ENCODE results near the gene NMRK1. TPM values are rescaled to one million over a fixed set of nuclear protein-coding genes. Genes with fewer than 3 reads are reported as not detected.

Gene NMRK1
- total and polyA plus RNA-seq, 2 donors, result 26.1 to 126 TPM

- no peak for DNase-seq (ENCODE audit: low read depth in 6 of 9, low spot score in 9 of 9)
- H3K4me3 ChIP-seq (ENCODE audit: low read length in 2 of 2), result no peak overlapping the region
- WGBS, result 94% methylated on average over 6 of the region's 6 CpGs
- H3K27ac ChIP-seq (ENCODE audit: low read depth in 1 of 2, low read length in 1 of 2), result no peak overlapping the region
- H3K27me3 ChIP-seq (ENCODE audit: control insufficient read depth in 2 of 2, insufficient read depth in 1 of 2, low read length in 1 of 2), result no peaks in the 10 kb centered on the region
- no peaks in the 10 kb centered on the region for H3K36me3 ChIP-seq (ENCODE audit: control insufficient read depth in 2 of 2, insufficient read depth in 2 of 2, low read length in 1 of 2)
- H3K9me3 ChIP-seq (ENCODE audit: control insufficient read depth in 2 of 2, insufficient read depth in 1 of 2, low read length in 1 of 2), result no peaks in the 10 kb centered on the region
- H3K4me1 ChIP-seq (ENCODE audit: control insufficient read depth in 2 of 2, insufficient read depth in 2 of 2, low read length in 2 of 2), result no peaks in the 10 kb centered on the region
Measured at GRCh38 chr9:75106857-75107256, 18.9 kb upstream of the NMRK1 start.

GRCh38 chr9:75105841-75106240, 17.9 kb upstream of the NMRK1 start:
- no peak overlapping the region for H3K27ac ChIP-seq (ENCODE audit: low read depth in 1 of 2, low read length in 1 of 2)
- 92% methylated on average over 2 of the region's 2 CpGs for WGBS
- no peaks in the 10 kb centered on the region for H3K36me3 ChIP-seq (ENCODE audit: control insufficient read depth in 2 of 2, insufficient read depth in 2 of 2, low read length in 1 of 2)
- DNase-seq (ENCODE audit: low read depth in 6 of 9, low spot score in 9 of 9), result no peak
- no peaks in the 10 kb centered on the region for H3K4me1 ChIP-seq (ENCODE audit: control insufficient read depth in 2 of 2, insufficient read depth in 2 of 2, low read length in 2 of 2)
- H3K4me3 ChIP-seq (ENCODE audit: low read length in 2 of 2), result no peak overlapping the region
- no peaks in the 10 kb centered on the region for H3K9me3 ChIP-seq (ENCODE audit: control insufficient read depth in 2 of 2, insufficient read depth in 1 of 2, low read length in 1 of 2)
- no peaks in the 10 kb centered on the region for H3K27me3 ChIP-seq (ENCODE audit: control insufficient read depth in 2 of 2, insufficient read depth in 1 of 2, low read length in 1 of 2)

GRCh38 chr9:75105019-75105540, 17.1 kb upstream of the NMRK1 start:
- H3K27ac ChIP-seq (ENCODE audit: low read depth in 1 of 2, low read length in 1 of 2), result no peak overlapping the region
- H3K36me3 ChIP-seq (ENCODE audit: control insufficient read depth in 2 of 2, insufficient read depth in 2 of 2, low read length in 1 of 2), result no peaks in the 10 kb centered on the region
- no peaks in the 10 kb centered on the region for H3K9me3 ChIP-seq (ENCODE audit: control insufficient read depth in 2 of 2, insufficient read depth in 1 of 2, low read length in 1 of 2)
- no peak for DNase-seq (ENCODE audit: low read depth in 6 of 9, low spot score in 9 of 9)
- H3K27me3 ChIP-seq (ENCODE audit: control insufficient read depth in 2 of 2, insufficient read depth in 1 of 2, low read length in 1 of 2), result no peaks in the 10 kb centered on the region
- WGBS, result 97% methylated on average over 2 of the region's 2 CpGs
- H3K4me3 ChIP-seq (ENCODE audit: low read length in 2 of 2), result no peak overlapping the region
- no peaks in the 10 kb centered on the region for H3K4me1 ChIP-seq (ENCODE audit: control insufficient read depth in 2 of 2, insufficient read depth in 2 of 2, low read length in 2 of 2)

GRCh38 chr9:75104607-75105006, 16.7 kb upstream of the NMRK1 start:
- 98% methylated on average over 3 of the region's 3 CpGs for WGBS
- no peak for DNase-seq (ENCODE audit: low read depth in 6 of 9, low spot score in 9 of 9)
- no peaks in the 10 kb centered on the region for H3K27me3 ChIP-seq (ENCODE audit: control insufficient read depth in 2 of 2, insufficient read depth in 1 of 2, low read length in 1 of 2)
- no peak overlapping the region for H3K27ac ChIP-seq (ENCODE audit: low read depth in 1 of 2, low read length in 1 of 2)
- H3K4me3 ChIP-seq (ENCODE audit: low read length in 2 of 2), result no peak overlapping the region
- no peaks in the 10 kb centered on the region for H3K4me1 ChIP-seq (ENCODE audit: control insufficient read depth in 2 of 2, insufficient read depth in 2 of 2, low read length in 2 of 2)
- no peaks in the 10 kb centered on the region for H3K9me3 ChIP-seq (ENCODE audit: control insufficient read depth in 2 of 2, insufficient read depth in 1 of 2, low read length in 1 of 2)
- no peaks in the 10 kb centered on the region for H3K36me3 ChIP-seq (ENCODE audit: control insufficient read depth in 2 of 2, insufficient read depth in 2 of 2, low read length in 1 of 2)

GRCh38 chr9:75102177-75102790, 14.3 kb upstream of the NMRK1 start:
- no peak for DNase-seq (ENCODE audit: low read depth in 6 of 9, low spot score in 9 of 9)
- Histone ChIP-seq H3K27ac (ENCODE audit: low read depth in 1 of 2, low read length in 1 of 2) (no peak overlapping the region), H3K4me3 (ENCODE audit: low read length in 2 of 2) (no peak overlapping the region), H3K36me3 (ENCODE audit: control insufficient read depth in 2 of 2, insufficient read depth in 2 of 2, low read length in 1 of 2) (no peaks in the 10 kb centered on the region), H3K4me1 (ENCODE audit: control insufficient read depth in 2 of 2, insufficient read depth in 2 of 2, low read length in 2 of 2) (no peaks in the 10 kb centered on the region), H3K27me3 (ENCODE audit: control insufficient read depth in 2 of 2, insufficient read depth in 1 of 2, low read length in 1 of 2) (no peaks in the 10 kb centered on the region), H3K9me3 (ENCODE audit: control insufficient read depth in 2 of 2, insufficient read depth in 1 of 2, low read length in 1 of 2) (no peaks in the 10 kb centered on the region)
- 98% methylated on average over 7 of the region's 7 CpGs for WGBS

GRCh38 chr9:75101004-75101588, 13.1 kb upstream of the NMRK1 start:
- Histone ChIP-seq H3K4me1 (ENCODE audit: control insufficient read depth in 2 of 2, insufficient read depth in 2 of 2, low read length in 2 of 2) (no peaks in the 10 kb centered on the region), H3K9me3 (ENCODE audit: control insufficient read depth in 2 of 2, insufficient read depth in 1 of 2, low read length in 1 of 2) (no peaks in the 10 kb centered on the region), H3K27ac (ENCODE audit: low read depth in 1 of 2, low read length in 1 of 2) (peak overlapping the region in 1 of 2 donors; percentile 26), H3K36me3 (ENCODE audit: control insufficient read depth in 2 of 2, insufficient read depth in 2 of 2, low read length in 1 of 2) (no peaks in the 10 kb centered on the region), H3K4me3 (ENCODE audit: low read length in 2 of 2) (no peak overlapping the region), H3K27me3 (ENCODE audit: control insufficient read depth in 2 of 2, insufficient read depth in 1 of 2, low read length in 1 of 2) (no peaks in the 10 kb centered on the region)
- 94% methylated on average over 9 of the region's 9 CpGs for WGBS
- no peak for DNase-seq (ENCODE audit: low read depth in 6 of 9, low spot score in 9 of 9)

- no peak for DNase-seq (ENCODE audit: low read depth in 6 of 9, low spot score in 9 of 9)
- Histone ChIP-seq H3K27ac (ENCODE audit: low read depth in 1 of 2, low read length in 1 of 2) (no peak overlapping the region), H3K27me3 (ENCODE audit: control insufficient read depth in 2 of 2, insufficient read depth in 1 of 2, low read length in 1 of 2) (no peaks in the 10 kb centered on the region), H3K9me3 (ENCODE audit: control insufficient read depth in 2 of 2, insufficient read depth in 1 of 2, low read length in 1 of 2) (no peaks in the 10 kb centered on the region), H3K4me3 (ENCODE audit: low read length in 2 of 2) (no peak overlapping the region), H3K4me1 (ENCODE audit: control insufficient read depth in 2 of 2, insufficient read depth in 2 of 2, low read length in 2 of 2) (no peaks in the 10 kb centered on the region), H3K36me3 (ENCODE audit: control insufficient read depth in 2 of 2, insufficient read depth in 2 of 2, low read length in 1 of 2) (no peaks in the 10 kb centered on the region)
- 96% methylated on average over 4 of the region's 4 CpGs for WGBS
Measured at GRCh38 chr9:75096796-75097195, 8.8 kb upstream of the NMRK1 start.

GRCh38 chr9:75092766-75093165, 4.8 kb upstream of the NMRK1 start:
- H3K27ac ChIP-seq (ENCODE audit: low read depth in 1 of 2, low read length in 1 of 2), result no peak overlapping the region
- DNase-seq (ENCODE audit: low read depth in 6 of 9, low spot score in 9 of 9), result no peak
- no peaks in the 10 kb centered on the region for H3K9me3 ChIP-seq (ENCODE audit: control insufficient read depth in 2 of 2, insufficient read depth in 1 of 2, low read length in 1 of 2)
- WGBS, result 98% methylated on average over 4 of the region's 4 CpGs
- H3K27me3 ChIP-seq (ENCODE audit: control insufficient read depth in 2 of 2, insufficient read depth in 1 of 2, low read length in 1 of 2), result no peaks in the 10 kb centered on the region
- peaks cover 4 to 7% of the 10 kb centered on the region in 2 donors for H3K4me1 ChIP-seq (ENCODE audit: control insufficient read depth in 2 of 2, insufficient read depth in 2 of 2, low read length in 2 of 2)
- H3K4me3 ChIP-seq (ENCODE audit: low read length in 2 of 2), result no peak overlapping the region
- no peaks in the 10 kb centered on the region for H3K36me3 ChIP-seq (ENCODE audit: control insufficient read depth in 2 of 2, insufficient read depth in 2 of 2, low read length in 1 of 2)

- Histone ChIP-seq H3K27me3 (ENCODE audit: control insufficient read depth in 2 of 2, insufficient read depth in 1 of 2, low read length in 1 of 2) (no peaks in the 10 kb centered on the region), H3K4me3 (ENCODE audit: low read length in 2 of 2) (no peak overlapping the region), H3K36me3 (ENCODE audit: control insufficient read depth in 2 of 2, insufficient read depth in 2 of 2, low read length in 1 of 2) (no peaks in the 10 kb centered on the region), H3K27ac (ENCODE audit: low read depth in 1 of 2, low read length in 1 of 2) (no peak overlapping the region), H3K9me3 (ENCODE audit: control insufficient read depth in 2 of 2, insufficient read depth in 1 of 2, low read length in 1 of 2) (no peaks in the 10 kb centered on the region), H3K4me1 (ENCODE audit: control insufficient read depth in 2 of 2, insufficient read depth in 2 of 2, low read length in 2 of 2) (peaks cover 11 to 15% of the 10 kb centered on the region in 2 donors)
- no peak for DNase-seq (ENCODE audit: low read depth in 6 of 9, low spot score in 9 of 9)
- WGBS, result 98% methylated on average over 4 of the region's 4 CpGs
Measured at GRCh38 chr9:75090579-75090978, 2.6 kb upstream of the NMRK1 start.

All from thymus (tissue), 11 donors.